Thyroid gland (tissue), 4 donors: Measurements from ENCODE around the gene GFRA1.

Experiments used
- CTCF ChIP-seq, 6 experiments: fragments of 200-600 bp in 3 of 6; fragments of 450-650 bp in 3 of 6; sonication (generic) in 3 of 6; IDR thresholded peaks; one replicate each; pipeline ENCODE4 v1.5.1; 2016 to 2019; ENCODE audit warnings: antibody characterized with exemption in 6 of 6, mild to moderate bottlenecking in 2 of 6, inconsistent platforms in 1 of 6, moderate library complexity in 1 of 6
- POLR2A ChIP-seq, 2 donors: fragments of 450-650 bp; IDR thresholded peaks; one replicate each; pipeline ENCODE4 v1.6.1; 2017; ENCODE audit warnings: antibody characterized with exemption in 2 of 2, mild to moderate bottlenecking in 2 of 2, moderate library complexity in 1 of 2

- TF ChIP-seq CTCF (IDR thresholded peaks at IDR 0.05) (peak in 5 of 6 experiments; percentile 46 to 85 (median 69)), POLR2A (IDR thresholded peaks at IDR 0.05) (no peak)
These were observed 15.0 kb upstream of the GFRA1 start for GRCh38 chr10:116287906-116288501.
